Testis (tissue), 3 donors: ENCODE results near the gene GRB7. TPM values are rescaled to one million over a fixed set of nuclear protein-coding genes. Genes with fewer than 3 reads are reported as not detected.

Source experiments
- DNase-seq: peaks from one replicate; pipeline ENCODE4 v3.0.0-alpha.2; 2019
- H3K27ac ChIP-seq, 2 donors: fragments of 200-600 bp; sonication (generic); one replicate each; pipeline ENCODE4 v1.5.1; 2019
- H3K27me3 ChIP-seq: fragments of 200-600 bp; sonication (generic); one replicate; pipeline ENCODE4 v1.5.1; 2019
- H3K36me3 ChIP-seq: fragments of 200-600 bp; sonication (generic); one replicate; pipeline ENCODE4 v1.5.1; 2017; ENCODE audit warnings: low read depth; ENCODE audit errors: missing control alignments
- H3K4me1 ChIP-seq: fragments of 200-600 bp; sonication (generic); one replicate; pipeline ENCODE4 v1.5.1; 2019
- H3K4me3 ChIP-seq, 2 donors: fragments of 200-600 bp; sonication (generic); one replicate each; pipeline ENCODE4 v1.5.1; 2017 to 2019
- H3K9me3 ChIP-seq: fragments of 200-600 bp; sonication (generic); one replicate; pipeline ENCODE4 v1.5.1; 2017
- POLR2A ChIP-seq: fragments of 450-650 bp; IDR thresholded peaks from one replicate; pipeline ENCODE4 v1.6.1; 2017; ENCODE audit warnings: antibody characterized with exemption, mild to moderate bottlenecking, moderate library complexity
- WGBS, 2 donors: methylation state at CpG; one replicate each; pipeline ENCODE4 v1.1.5; 2018; 5-methylcytosine and 5-hydroxymethylcytosine counted together
- intact Hi-C: fragments of 100-400 bp; cut with DNase I; formaldehyde crosslinking; loops from one replicate; pipeline ENCODE4 v1.15.1; 2023; ENCODE audit warnings: low total_unique reads
- polyA plus RNA-seq: library from polyadenylated mRNA; stranded (reverse); fragments of 350-450 nt; fragmentation: Illumina TruSeq; extraction: RNeasy Lipid Tissue Mini Kit (QIAGEN cat#74804); gene quantifications from one replicate; pipeline ENCODE4 v1.2.3, GENCODE V29; 2014; ENCODE audit warnings: low read depth, low replicate concordance; ENCODE audit not compliant: insufficient read depth
- total RNA-seq, 2 donors: library from RNA; depleted of rRNA; stranded (reverse); fragments of >200 nt; gene quantifications; one replicate each; pipeline ENCODE4 v1.2.3, GENCODE V29; 2016
- TF ChIP-seq, protein P1 (sequence below), 3 experiments: fragments of 450-650 bp in 2 of 3; fragments of 200-600 bp in 1 of 3; sonication (generic) in 1 of 3; IDR thresholded peaks; one replicate each; pipeline ENCODE4 v1.5.1; 2016 to 2019; ENCODE audit warnings: antibody characterized with exemption in 3 of 3, mild to moderate bottlenecking in 2 of 3, moderate library complexity in 1 of 3

GRB7 gene
- total and polyA plus RNA-seq, 3 donors from 2014 or later: 2.1 to 3.7 (median 2.9) TPM

DNA sequence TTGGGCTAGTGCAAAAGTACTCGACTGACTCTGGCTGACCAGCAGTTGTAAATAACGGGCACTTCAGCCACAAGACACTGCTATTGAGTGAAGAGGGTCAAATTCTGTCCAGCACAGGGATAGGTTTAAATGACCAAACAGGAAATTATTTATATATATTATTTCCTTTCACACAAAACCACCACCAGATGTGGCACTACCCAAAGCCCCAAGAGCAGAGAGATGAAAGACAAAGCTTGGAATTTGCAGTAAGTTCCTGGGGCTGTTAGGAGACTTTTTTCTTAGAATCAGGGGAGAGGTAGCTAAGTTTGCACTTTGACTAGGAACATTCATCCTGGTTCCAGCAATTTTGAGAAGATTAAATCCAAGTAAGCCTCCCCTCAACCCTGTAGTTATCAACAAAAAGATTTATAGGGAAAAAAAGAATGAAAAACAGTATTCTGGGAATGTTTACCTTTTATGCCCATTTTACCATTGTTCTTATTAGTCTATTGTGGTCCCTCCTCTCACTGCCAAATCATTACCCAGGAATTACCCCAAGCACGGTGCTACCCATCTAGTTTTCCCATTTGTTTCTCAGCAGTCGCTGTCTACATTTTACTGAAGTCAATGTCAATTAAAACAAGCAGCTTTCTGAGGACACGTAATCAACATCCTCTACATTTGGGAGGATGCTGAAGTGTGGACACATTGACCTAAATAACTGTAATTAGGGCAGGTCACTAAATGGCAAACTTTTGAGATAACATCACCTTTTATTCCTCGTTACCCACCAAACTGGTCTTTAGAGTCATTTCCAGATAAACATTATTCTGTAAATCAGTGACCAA is 43.5 kb downstream of the GRB7 start:
- no peak overlapping the region for H3K4me3 ChIP-seq
- no peaks in the 10 kb centered on the region for H3K36me3 ChIP-seq
- intact Hi-C loops: no loop called here
- no peak for TF ChIP-seq POLR2A
- TF ChIP-seq, protein P1, sequence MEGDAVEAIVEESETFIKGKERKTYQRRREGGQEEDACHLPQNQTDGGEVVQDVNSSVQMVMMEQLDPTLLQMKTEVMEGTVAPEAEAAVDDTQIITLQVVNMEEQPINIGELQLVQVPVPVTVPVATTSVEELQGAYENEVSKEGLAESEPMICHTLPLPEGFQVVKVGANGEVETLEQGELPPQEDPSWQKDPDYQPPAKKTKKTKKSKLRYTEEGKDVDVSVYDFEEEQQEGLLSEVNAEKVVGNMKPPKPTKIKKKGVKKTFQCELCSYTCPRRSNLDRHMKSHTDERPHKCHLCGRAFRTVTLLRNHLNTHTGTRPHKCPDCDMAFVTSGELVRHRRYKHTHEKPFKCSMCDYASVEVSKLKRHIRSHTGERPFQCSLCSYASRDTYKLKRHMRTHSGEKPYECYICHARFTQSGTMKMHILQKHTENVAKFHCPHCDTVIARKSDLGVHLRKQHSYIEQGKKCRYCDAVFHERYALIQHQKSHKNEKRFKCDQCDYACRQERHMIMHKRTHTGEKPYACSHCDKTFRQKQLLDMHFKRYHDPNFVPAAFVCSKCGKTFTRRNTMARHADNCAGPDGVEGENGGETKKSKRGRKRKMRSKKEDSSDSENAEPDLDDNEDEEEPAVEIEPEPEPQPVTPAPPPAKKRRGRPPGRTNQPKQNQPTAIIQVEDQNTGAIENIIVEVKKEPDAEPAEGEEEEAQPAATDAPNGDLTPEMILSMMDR (IDR thresholded peaks at IDR 0.05): no peak
- no peaks in the 10 kb centered on the region for H3K4me1 ChIP-seq
- H3K9me3 ChIP-seq: no peaks in the 10 kb centered on the region
- no peaks in the 10 kb centered on the region for H3K27me3 ChIP-seq
- no peak for DNase-seq
- H3K27ac ChIP-seq: no peak overlapping the region
- 51 to 59% methylated on average over 6 of the region's 6 CpGs for WGBS, 2 donors

DNA sequence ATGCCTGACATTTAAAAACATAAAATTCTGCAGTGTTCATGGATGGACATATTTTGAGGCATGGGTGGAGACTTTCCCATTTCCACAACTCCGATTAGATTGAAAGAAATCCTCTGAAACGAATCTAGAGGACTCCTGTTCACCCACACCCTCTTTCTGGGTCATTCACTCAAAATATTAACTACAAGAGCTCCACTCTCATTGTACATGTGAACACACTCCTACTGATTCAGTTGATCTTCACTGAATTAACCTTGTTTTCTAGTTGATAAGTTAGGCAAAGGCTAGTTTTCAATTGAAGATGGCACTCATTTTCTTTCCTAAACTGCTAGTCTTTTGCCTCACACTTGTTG is 44.1 kb downstream of the GRB7 start:
- no peaks in the 10 kb centered on the region for H3K4me1 ChIP-seq
- H3K27ac ChIP-seq: no peak overlapping the region
- H3K4me3 ChIP-seq: no peak overlapping the region
- intact Hi-C loops: no loop called here
- H3K9me3 ChIP-seq: no peaks in the 10 kb centered on the region
- TF ChIP-seq, protein P1 (IDR thresholded peaks at IDR 0.05): no peak
- DNase-seq: no peak
- no peaks in the 10 kb centered on the region for H3K27me3 ChIP-seq
- WGBS, 2 donors: 74 to 93% methylated on average over 2 of the region's 2 CpGs
- H3K36me3 ChIP-seq: no peaks in the 10 kb centered on the region

DNA sequence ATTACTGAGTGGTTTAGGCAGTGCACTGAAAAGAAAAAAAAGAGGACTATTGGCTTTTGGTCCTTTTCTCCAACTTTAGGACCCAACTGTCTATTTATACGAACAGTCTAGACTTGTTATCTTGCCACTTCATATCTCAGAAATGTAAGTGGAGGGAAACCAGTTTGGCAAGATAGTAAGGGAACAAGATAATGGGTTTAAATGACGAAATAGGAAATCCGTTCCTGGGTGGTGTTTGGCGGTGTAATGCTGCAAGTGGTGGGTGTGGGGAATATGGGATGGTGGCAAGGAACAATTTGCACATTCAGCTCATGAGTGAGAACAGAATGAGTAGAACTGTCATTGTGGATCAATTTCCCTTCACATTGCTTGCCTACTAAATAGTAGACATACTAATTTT is 44.7 kb downstream of the GRB7 start:
- H3K27me3 ChIP-seq: no peaks in the 10 kb centered on the region
- WGBS, 2 donors: 51 to 59% methylated on average over 4 of the region's 4 CpGs
- H3K4me1 ChIP-seq: no peaks in the 10 kb centered on the region
- no peak for DNase-seq
- intact Hi-C loops: no loop called here
- H3K27ac ChIP-seq: no peak overlapping the region
- no peaks in the 10 kb centered on the region for H3K9me3 ChIP-seq
- no peaks in the 10 kb centered on the region for H3K36me3 ChIP-seq
- H3K4me3 ChIP-seq: no peak overlapping the region
- TF ChIP-seq, protein P1 (IDR thresholded peaks at IDR 0.05): no peak
- TF ChIP-seq POLR2A: no peak

DNA sequence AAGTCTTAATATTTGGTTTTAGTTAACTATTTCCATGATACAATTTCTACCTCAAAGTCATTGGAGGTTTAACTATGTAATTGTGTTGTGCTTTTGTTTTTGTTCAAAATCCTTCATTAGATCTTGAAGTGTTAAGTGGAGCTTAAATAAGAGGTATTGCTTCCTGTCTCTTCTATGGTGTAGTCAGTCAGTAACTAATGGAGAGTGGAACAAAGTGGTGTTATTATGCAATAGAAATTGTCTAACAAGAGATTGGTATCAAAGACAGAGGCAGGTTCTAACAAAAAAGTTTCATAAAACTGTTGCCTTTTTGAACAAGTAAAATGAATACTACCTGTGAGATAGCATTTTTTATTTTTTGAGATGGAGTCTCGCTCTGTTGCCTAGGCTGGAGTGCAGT is 45.2 kb downstream of the GRB7 start:
- Histone ChIP-seq H3K36me3 (no peaks in the 10 kb centered on the region), H3K27me3 (no peaks in the 10 kb centered on the region), H3K9me3 (no peaks in the 10 kb centered on the region), H3K4me3 (no peak overlapping the region), H3K4me1 (no peaks in the 10 kb centered on the region), H3K27ac (no peak overlapping the region)
- no peak for DNase-seq
- intact Hi-C loops: no loop called here
- 84 to 96% methylated on average over 1 of the region's 1 CpG for WGBS, 2 donors
- TF ChIP-seq POLR2A: no peak
- TF ChIP-seq, protein P1 (IDR thresholded peaks at IDR 0.05): no peak

DNA sequence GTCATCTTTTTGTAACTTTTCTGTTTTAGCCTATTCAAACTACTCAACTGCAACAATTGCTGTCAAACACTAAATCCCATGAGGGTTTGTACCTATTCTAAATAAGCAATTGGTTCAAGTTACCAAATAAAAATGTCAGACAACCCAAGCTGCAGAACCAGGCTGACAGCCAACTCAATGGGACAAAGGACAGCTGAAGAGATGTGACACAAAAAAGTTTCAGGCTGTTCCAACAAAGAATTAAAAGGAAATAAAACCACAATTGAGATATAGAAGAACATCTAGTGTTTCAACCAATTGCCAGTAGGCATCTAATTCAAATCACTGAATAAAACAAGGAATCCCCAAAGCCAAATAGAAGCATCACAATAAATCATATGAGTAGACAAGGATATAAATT is 49.3 kb downstream of the GRB7 start:
- intact Hi-C loops: no loop called here
- DNase-seq: no peak
- Histone ChIP-seq H3K27me3 (no peaks in the 10 kb centered on the region), H3K9me3 (no peaks in the 10 kb centered on the region), H3K27ac (no peak overlapping the region), H3K4me3 (no peak overlapping the region), H3K36me3 (no peaks in the 10 kb centered on the region), H3K4me1 (no peaks in the 10 kb centered on the region)
- TF ChIP-seq POLR2A: no peak
- TF ChIP-seq, protein P1 (IDR thresholded peaks at IDR 0.05): no peak
